Smooth muscle cell (in vitro differentiated cells): Measurements from ENCODE around the gene DYSF. TPM values are rescaled to one million over a fixed set of nuclear protein-coding genes. Genes with fewer than 3 reads are reported as not detected.

Source experiments
- DNase-seq: peaks from one replicate; lab custom pipeline; 2025; ENCODE audit not compliant: unreplicated experiment; lab: John Stamatoyannopoulos, UW
- H2AFZ ChIP-seq: fragments of 200-600 bp; sonication (generic); 2 replicates; pipeline ENCODE4 v1.6.0; 2016; ENCODE audit warnings: antibody characterized with exemption, low read depth, mild to moderate bottlenecking
- H3F3A ChIP-seq: fragments of 200-600 bp; sonication (generic); 2 replicates; pipeline ENCODE4 v1.6.0; 2017; ENCODE audit warnings: antibody characterized with exemption, low read depth
- H3K27ac ChIP-seq: fragments of 200-600 bp; sonication (generic); 2 replicates; pipeline ENCODE4 v1.5.1; 2016; ENCODE audit warnings: low read depth, mild to moderate bottlenecking
- H3K27me3 ChIP-seq: fragments of 200-600 bp; sonication (generic); 2 replicates; pipeline ENCODE4 v1.6.1; 2016; ENCODE audit warnings: low read depth, mild to moderate bottlenecking
- H3K36me3 ChIP-seq: fragments of 200-600 bp; sonication (generic); 2 replicates; pipeline ENCODE4 v1.5.1; 2016; ENCODE audit warnings: low read depth
- H3K4me1 ChIP-seq: fragments of 200-600 bp; sonication (generic); 2 replicates; pipeline ENCODE4 v1.5.1; 2016; ENCODE audit warnings: low read depth
- H3K4me2 ChIP-seq: fragments of 200-600 bp; sonication (generic); 2 replicates; pipeline ENCODE4 v1.6.0; 2016; ENCODE audit warnings: mild to moderate bottlenecking
- H3K4me3 ChIP-seq: fragments of 200-600 bp; sonication (generic); 2 replicates; pipeline ENCODE4 v1.5.1; 2016; ENCODE audit warnings: mild to moderate bottlenecking
- H3K79me2 ChIP-seq: fragments of 200-600 bp; sonication (generic); 2 replicates; pipeline ENCODE4 v1.6.0; 2016; ENCODE audit warnings: low read depth, mild to moderate bottlenecking
- H3K9ac ChIP-seq: fragments of 200-600 bp; sonication (generic); 2 replicates; pipeline ENCODE4 v1.6.0; 2016; ENCODE audit warnings: low read depth
- H3K9me3 ChIP-seq: fragments of 200-600 bp; sonication (generic); replicated peaks from 2 replicates; pipeline ENCODE4 v1.5.1; 2016; ENCODE audit warnings: low read depth
- H4K20me1 ChIP-seq: fragments of 200-600 bp; sonication (generic); 2 replicates; pipeline ENCODE4 v1.6.0; 2016; ENCODE audit warnings: low read depth
- CTCF ChIP-seq: fragments of 200-600 bp; sonication (generic); IDR thresholded peaks from 2 replicates; pipeline ENCODE4 v1.5.1; 2017; ENCODE audit warnings: borderline replicate concordance, mild to moderate bottlenecking, antibody characterized with exemption; ENCODE audit not compliant: insufficient read depth, poor library complexity, severe bottlenecking
- WGBS: methylation state at CpG from one replicate; pipeline ENCODE4 v1.1.7; 2016; ENCODE audit warnings: low lambda C conversion rate; 5-methylcytosine and 5-hydroxymethylcytosine counted together
- polyA plus RNA-seq: library from polyadenylated mRNA; unstranded; fragments of >200 nt; fragmentation: Nextera tagmentation; extraction: Ambion mirVana; gene quantifications from 2 replicates; pipeline ENCODE4 v1.2.1, GENCODE V29; 2016
- total RNA-seq: library from RNA; depleted of rRNA; stranded (reverse); fragments of >200 nt; gene quantifications from 2 replicates; pipeline ENCODE4 v1.2.3, GENCODE V29; 2014

Gene DYSF
- total and polyA plus RNA-seq, 2 experiments from 2014 or later: 0.64 to 1.6 TPM

- Histone ChIP-seq H4K20me1 (peaks cover 7% of the 10 kb centered on the region), H3K79me2 (peaks cover 4% of the 10 kb centered on the region), H3K9ac (no peak overlapping the region), H3K4me1 (peaks cover 3% of the 10 kb centered on the region), H3K27me3 (no peaks in the 10 kb centered on the region), H3K4me2 (no peak overlapping the region), H3K36me3 (peaks cover 22% of the 10 kb centered on the region), H3K9me3 (no peaks in the 10 kb centered on the region), H2AFZ (no peak overlapping the region), H3K27ac (no peak overlapping the region), H3K4me3 (no peak overlapping the region), H3F3A (no peaks in the 10 kb centered on the region)
- 96% methylated on average over 2 of the region's 2 CpGs for WGBS
- DNase-seq: no peak
- TF ChIP-seq CTCF: no peak
These were observed 30.6 kb upstream of the DYSF start for GRCh38 chr2:71422786-71423185.

- Histone ChIP-seq H4K20me1 (peaks cover 12% of the 10 kb centered on the region), H3K27ac (no peak overlapping the region), H2AFZ (no peak overlapping the region), H3K79me2 (no peaks in the 10 kb centered on the region), H3K36me3 (peaks cover 28% of the 10 kb centered on the region), H3K4me2 (no peak overlapping the region), H3F3A (no peaks in the 10 kb centered on the region), H3K9me3 (no peaks in the 10 kb centered on the region), H3K4me3 (no peak overlapping the region), H3K9ac (no peak overlapping the region), H3K4me1 (no peaks in the 10 kb centered on the region), H3K27me3 (no peaks in the 10 kb centered on the region)
- 95% methylated on average over 3 of the region's 3 CpGs for WGBS
- DNase-seq: no peak
- TF ChIP-seq CTCF: no peak
These were observed 29.4 kb upstream of the DYSF start for GRCh38 chr2:71423817-71424420.

- H3K36me3 ChIP-seq: peaks cover 37% of the 10 kb centered on the region
- H3K4me2 ChIP-seq: no peak overlapping the region
- H3K9ac ChIP-seq: no peak overlapping the region
- no peaks in the 10 kb centered on the region for H3F3A ChIP-seq
- H3K4me1 ChIP-seq: no peaks in the 10 kb centered on the region
- H3K4me3 ChIP-seq: no peak overlapping the region
- H2AFZ ChIP-seq: no peak overlapping the region
- peaks cover 14% of the 10 kb centered on the region for H4K20me1 ChIP-seq
- no peak for DNase-seq
- no peak overlapping the region for H3K27ac ChIP-seq
- no peaks in the 10 kb centered on the region for H3K9me3 ChIP-seq
- TF ChIP-seq CTCF: no peak
- H3K27me3 ChIP-seq: no peaks in the 10 kb centered on the region
- H3K79me2 ChIP-seq: peaks cover 5% of the 10 kb centered on the region
- 85% methylated on average over 2 of the region's 2 CpGs for WGBS
These were observed 26.6 kb upstream of the DYSF start for GRCh38 chr2:71426721-71427120.
